Effector CD4-positive, alpha-beta T cell (primary cell): ENCODE measurements around the gene TNIP1.

ENCODE experiments used
- DNase-seq: peaks from one replicate; pipeline ENCODE4 v3.0.0-alpha.2; 2020

The TNIP1 gene

GRCh38 chr5:151081431-151082281 lies 822 bp upstream of the TNIP1 start:
- DNase-seq = no peak

GRCh38 chr5:151079838-151080612 lies 809 bp downstream of the TNIP1 start:
- no peak for DNase-seq

- peak; percentile 69 for DNase-seq
Observed at GRCh38 chr5:151078490-151079262, 2.2 kb downstream of the TNIP1 start.

- DNase-seq = no peak
Observed at GRCh38 chr5:151077967-151078366, 2.9 kb downstream of the TNIP1 start.

GRCh38 chr5:151077419-151077818 lies 3.4 kb downstream of the TNIP1 start:
- no peak for DNase-seq

GRCh38 chr5:151076616-151077015 lies 4.2 kb downstream of the TNIP1 start:
- DNase-seq = no peak

GRCh38 chr5:151075698-151076331 lies 5.0 kb downstream of the TNIP1 start:
- no peak for DNase-seq

- DNase-seq = no peak
Observed at GRCh38 chr5:151074557-151074956, 6.3 kb downstream of the TNIP1 start.

- no peak for DNase-seq
Observed at GRCh38 chr5:151073280-151073679, 7.6 kb downstream of the TNIP1 start.

GRCh38 chr5:151072630-151073025 lies 8.2 kb downstream of the TNIP1 start:
- DNase-seq = no peak

- no peak for DNase-seq
Observed at GRCh38 chr5:151071848-151072629, 8.8 kb downstream of the TNIP1 start.

GRCh38 chr5:151071021-151071420 lies 9.8 kb downstream of the TNIP1 start:
- no peak for DNase-seq

- DNase-seq = no peak
Observed at GRCh38 chr5:151070449-151070848, 10.4 kb downstream of the TNIP1 start.

GRCh38 chr5:151068433-151069197 lies 12.2 kb downstream of the TNIP1 start:
- DNase-seq = no peak

GRCh38 chr5:151067632-151068432 lies 13.0 kb downstream of the TNIP1 start:
- DNase-seq = no peak

- no peak for DNase-seq
Observed at GRCh38 chr5:151066920-151067319, 13.9 kb downstream of the TNIP1 start.

- no peak for DNase-seq
Observed at GRCh38 chr5:151065609-151066008, 15.2 kb downstream of the TNIP1 start.

- no peak for DNase-seq
Observed at GRCh38 chr5:151064916-151065499, 15.8 kb downstream of the TNIP1 start.

- no peak for DNase-seq
Observed at GRCh38 chr5:151063142-151063989, 17.5 kb downstream of the TNIP1 start.
